DND-41 (cell line): ENCODE results near the gene ZNF217.

Experiments
- CTCF ChIP-seq: IDR thresholded peaks from 2 replicates; pipeline ENCODE4 v1.5.1; 2012; ENCODE audit warnings: borderline replicate concordance, low read length, moderate library complexity, mild to moderate bottlenecking; ENCODE audit not compliant: poor library complexity, severe bottlenecking; ENCODE audit errors: extremely low read depth
- EZH2 ChIP-seq: IDR thresholded peaks from 3 replicates; pipeline ENCODE4 v1.6.1; 2012; ENCODE audit warnings: borderline replicate concordance, low read depth, mild to moderate bottlenecking, moderate library complexity, low read length, inconsistent platforms; ENCODE audit not compliant: severe bottlenecking

DNA sequence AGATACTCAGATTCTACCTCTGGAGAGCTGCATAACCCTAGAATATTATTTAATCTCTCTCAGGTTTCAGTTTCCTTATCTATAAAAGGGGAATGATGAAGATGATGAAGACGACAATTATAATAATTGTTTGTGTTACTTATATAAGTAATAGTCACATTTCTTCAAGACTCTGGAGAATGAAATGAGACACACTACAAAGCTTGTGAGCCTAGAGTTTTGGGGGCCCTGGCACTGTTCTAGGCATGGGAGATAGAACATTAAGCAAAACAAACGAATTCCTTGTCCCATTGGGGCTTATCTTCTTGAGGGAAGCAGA is 5.4 kb upstream of the ZNF217 start:
- TF ChIP-seq CTCF (no peak), EZH2 (no peak)
